ENCODE results near the gene PHACTR1.

- TF ChIP-seq, protein P1, sequence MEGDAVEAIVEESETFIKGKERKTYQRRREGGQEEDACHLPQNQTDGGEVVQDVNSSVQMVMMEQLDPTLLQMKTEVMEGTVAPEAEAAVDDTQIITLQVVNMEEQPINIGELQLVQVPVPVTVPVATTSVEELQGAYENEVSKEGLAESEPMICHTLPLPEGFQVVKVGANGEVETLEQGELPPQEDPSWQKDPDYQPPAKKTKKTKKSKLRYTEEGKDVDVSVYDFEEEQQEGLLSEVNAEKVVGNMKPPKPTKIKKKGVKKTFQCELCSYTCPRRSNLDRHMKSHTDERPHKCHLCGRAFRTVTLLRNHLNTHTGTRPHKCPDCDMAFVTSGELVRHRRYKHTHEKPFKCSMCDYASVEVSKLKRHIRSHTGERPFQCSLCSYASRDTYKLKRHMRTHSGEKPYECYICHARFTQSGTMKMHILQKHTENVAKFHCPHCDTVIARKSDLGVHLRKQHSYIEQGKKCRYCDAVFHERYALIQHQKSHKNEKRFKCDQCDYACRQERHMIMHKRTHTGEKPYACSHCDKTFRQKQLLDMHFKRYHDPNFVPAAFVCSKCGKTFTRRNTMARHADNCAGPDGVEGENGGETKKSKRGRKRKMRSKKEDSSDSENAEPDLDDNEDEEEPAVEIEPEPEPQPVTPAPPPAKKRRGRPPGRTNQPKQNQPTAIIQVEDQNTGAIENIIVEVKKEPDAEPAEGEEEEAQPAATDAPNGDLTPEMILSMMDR (IDR thresholded peaks at IDR 0.05): no peak
- TF ChIP-seq, protein P2, sequence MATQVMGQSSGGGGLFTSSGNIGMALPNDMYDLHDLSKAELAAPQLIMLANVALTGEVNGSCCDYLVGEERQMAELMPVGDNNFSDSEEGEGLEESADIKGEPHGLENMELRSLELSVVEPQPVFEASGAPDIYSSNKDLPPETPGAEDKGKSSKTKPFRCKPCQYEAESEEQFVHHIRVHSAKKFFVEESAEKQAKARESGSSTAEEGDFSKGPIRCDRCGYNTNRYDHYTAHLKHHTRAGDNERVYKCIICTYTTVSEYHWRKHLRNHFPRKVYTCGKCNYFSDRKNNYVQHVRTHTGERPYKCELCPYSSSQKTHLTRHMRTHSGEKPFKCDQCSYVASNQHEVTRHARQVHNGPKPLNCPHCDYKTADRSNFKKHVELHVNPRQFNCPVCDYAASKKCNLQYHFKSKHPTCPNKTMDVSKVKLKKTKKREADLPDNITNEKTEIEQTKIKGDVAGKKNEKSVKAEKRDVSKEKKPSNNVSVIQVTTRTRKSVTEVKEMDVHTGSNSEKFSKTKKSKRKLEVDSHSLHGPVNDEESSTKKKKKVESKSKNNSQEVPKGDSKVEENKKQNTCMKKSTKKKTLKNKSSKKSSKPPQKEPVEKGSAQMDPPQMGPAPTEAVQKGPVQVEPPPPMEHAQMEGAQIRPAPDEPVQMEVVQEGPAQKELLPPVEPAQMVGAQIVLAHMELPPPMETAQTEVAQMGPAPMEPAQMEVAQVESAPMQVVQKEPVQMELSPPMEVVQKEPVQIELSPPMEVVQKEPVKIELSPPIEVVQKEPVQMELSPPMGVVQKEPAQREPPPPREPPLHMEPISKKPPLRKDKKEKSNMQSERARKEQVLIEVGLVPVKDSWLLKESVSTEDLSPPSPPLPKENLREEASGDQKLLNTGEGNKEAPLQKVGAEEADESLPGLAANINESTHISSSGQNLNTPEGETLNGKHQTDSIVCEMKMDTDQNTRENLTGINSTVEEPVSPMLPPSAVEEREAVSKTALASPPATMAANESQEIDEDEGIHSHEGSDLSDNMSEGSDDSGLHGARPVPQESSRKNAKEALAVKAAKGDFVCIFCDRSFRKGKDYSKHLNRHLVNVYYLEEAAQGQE (IDR thresholded peaks at IDR 0.05; ENCODE audit: insufficient read depth in 1 of 2, low read depth in 2 of 2, low read length in 1 of 2): no peak
- no peak for TF ChIP-seq POLR2AphosphoS5 (IDR thresholded peaks at IDR 0.05; ENCODE audit: low read depth, low read length)
- no peak for TF ChIP-seq TCF7L2 (IDR thresholded peaks at IDR 0.05; ENCODE audit: low read depth, low read length)
- TF ChIP-seq SIN3A (IDR thresholded peaks at IDR 0.05; ENCODE audit: borderline replicate concordance, insufficient read depth, low read depth, low read length): no peak
These were observed 63.2 kb downstream of the PHACTR1 start for GRCh38 chr6:12779772-12780171.
